GM12891 (cell line): ENCODE data around the gene HSPA1B.

ENCODE experiments used
- POLR2A ChIP-seq: IDR thresholded peaks from 2 replicates; pipeline ENCODE4 v1.6.1; 2011; ENCODE audit warnings: low read depth, low read length, control low read depth
- POLR2AphosphoS5 ChIP-seq: IDR thresholded peaks from 2 replicates; pipeline ENCODE4 v1.6.1; 2011; ENCODE audit warnings: low read depth, low read length, control low read depth
- POU2F2 ChIP-seq: IDR thresholded peaks from 2 replicates; pipeline ENCODE4 v1.6.1; 2011; ENCODE audit warnings: low read depth, mild to moderate bottlenecking, control low read depth, low read length, moderate library complexity
- SPI1 ChIP-seq: IDR thresholded peaks from 2 replicates; pipeline ENCODE4 v1.6.1; 2011; ENCODE audit warnings: low read depth, low read length, control low read depth
- TAF1 ChIP-seq: IDR thresholded peaks from 2 replicates; pipeline ENCODE4 v1.6.1; 2011; ENCODE audit warnings: low read depth, low read length, control low read depth

DNA sequence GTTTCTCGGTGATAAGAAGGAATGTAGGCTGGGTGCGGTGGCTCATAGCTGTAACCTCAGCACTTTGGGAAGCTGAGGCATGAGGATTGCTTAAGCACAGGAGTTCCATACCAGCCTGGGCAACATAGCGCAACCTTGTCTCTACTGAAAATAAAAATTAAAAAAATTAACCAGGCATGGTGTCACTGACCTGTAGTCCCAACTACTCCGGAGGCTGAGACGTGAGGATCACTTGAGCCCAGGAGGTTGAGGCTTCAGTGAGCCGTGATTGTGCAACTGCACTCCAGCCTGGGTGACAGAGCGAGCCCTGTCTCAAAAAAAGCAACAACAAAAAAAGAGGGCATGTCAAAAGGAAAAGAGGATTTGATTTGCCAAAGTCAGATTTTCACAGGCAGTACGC is 31.2 kb downstream of the HSPA1B start:
- TF ChIP-seq POLR2A = no peak
- TF ChIP-seq POLR2AphosphoS5 = no peak
- no peak for TF ChIP-seq TAF1
- no peak for TF ChIP-seq SPI1
- TF ChIP-seq POU2F2 = no peak
